ENCODE data around the gene PIK3R2.
A peak's percentile ranks its signal among the peaks of the same experiment; 100 is the strongest.

The PIK3R2 gene

DNA sequence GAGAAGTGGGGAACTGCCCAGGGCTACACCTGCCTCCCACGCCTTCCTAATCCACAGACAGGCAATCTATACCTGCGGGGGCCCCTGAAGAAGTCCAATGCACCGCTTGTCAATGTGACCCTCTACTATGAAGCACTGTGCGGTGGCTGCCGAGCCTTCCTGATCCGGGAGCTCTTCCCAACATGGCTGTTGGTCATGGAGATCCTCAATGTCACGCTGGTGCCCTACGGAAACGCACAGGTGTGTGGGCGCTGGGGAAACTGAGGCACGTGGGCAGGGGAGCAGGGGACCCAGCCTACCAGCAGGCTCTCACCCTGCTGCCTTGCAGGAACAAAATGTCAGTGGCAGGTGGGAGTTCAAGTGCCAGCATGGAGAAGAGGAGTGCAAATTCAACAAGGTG lies 22.0 kb downstream of the PIK3R2 start:
- DNase-seq, result no peak

DNA sequence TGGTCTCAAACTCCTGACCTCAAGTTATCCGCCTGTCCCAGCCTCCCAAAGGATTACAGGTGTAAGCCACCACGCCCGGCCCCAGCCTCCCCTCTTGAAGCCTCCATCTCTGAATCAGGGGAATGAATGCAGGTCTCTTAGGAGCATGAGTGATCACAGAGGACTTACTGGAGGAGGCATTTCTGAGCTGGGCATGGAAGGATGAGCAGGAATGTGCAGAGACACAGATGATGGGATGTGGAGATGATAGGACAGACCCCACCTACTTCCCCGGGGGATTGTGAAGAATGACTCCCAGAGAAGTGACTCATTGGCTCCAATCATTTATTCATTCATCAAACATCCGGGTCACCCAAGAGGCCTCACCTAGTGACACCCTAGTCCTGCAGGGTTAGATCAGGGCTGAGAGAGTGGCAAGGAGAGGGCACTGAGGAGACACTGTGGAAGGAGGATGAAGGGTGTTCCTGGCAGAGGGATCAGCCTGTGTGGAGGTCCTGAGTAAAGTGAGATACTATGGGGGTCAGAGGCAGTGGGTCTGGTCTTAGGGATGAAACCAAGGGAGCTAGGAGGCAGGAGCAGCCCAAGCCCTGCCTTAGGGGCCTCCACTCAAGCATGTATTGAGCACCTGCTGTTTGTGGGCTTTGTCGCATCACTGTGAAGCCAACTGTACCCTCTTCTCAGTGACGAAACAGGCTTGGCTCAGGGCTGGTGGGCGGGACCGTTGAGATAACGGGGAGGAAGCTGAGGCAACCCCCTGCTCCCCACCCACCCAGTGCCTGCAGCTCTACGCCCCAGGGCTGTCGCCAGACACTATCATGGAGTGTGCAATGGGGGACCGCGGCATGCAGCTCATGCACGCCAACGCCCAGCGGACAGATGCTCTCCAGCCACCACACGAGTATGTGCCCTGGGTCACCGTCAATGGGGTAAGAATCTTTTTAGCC lies 23.7 kb downstream of the PIK3R2 start:
- no peak for DNase-seq

DNA sequence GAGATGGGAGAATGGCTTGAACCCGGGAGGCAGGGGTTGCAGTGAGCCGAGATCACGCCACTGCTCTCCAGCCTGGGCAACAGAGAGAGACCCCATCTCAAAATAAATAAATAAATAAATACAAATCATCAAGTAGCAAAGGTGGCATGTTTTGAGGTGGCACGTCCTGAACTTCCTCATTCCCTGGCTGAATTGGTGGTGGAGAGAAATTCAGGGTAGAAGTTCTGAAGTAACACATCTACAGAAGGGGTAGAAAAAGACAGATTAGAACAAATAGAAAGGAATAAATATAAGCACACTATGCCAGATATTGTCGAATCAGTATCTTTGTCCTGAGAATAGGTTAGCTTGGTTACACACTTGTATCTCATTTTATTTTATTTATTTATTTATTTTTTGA lies 27.0 kb downstream of the PIK3R2 start:
- DNase-seq, result no peak

DNA sequence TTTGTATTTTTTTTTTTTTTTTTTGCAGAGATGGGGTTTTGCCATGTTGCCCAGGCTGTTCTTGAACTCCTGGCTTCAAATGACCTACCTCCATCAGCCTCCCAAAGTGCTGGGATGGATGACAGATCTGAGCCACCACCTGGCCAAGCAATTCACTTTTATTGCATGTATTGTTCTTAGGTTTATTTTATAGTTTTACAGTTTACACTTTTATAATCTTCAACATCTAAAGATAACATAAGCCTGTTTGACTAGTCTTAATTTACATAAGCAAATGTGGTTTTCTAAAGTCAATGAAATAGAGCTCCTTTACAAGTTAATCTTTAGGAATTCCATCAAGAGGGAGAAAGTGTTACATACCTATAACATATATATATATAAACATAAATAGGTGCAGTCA lies 30.6 kb downstream of the PIK3R2 start:
- no peak for DNase-seq

DNA sequence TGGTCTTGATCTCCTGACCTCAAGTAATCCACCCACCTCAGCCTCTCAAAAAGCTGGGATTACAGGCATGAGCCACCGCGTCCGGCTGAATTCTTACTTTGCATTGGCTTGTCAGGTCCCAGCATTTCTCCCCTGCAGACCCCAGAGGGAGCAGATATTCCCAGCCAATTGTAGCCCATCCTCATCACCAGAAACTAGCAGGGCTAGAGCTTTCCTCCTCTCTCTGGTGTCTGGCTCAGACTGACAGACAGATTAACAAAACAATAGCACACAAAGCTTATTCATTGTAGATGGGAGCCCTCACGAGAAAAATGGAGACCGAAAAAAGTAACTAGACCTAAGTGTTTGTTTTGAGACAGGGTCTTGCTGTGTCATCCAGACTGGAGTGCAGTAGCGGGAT lies 32.6 kb downstream of the PIK3R2 start:
- DNase-seq, result no peak

DNA sequence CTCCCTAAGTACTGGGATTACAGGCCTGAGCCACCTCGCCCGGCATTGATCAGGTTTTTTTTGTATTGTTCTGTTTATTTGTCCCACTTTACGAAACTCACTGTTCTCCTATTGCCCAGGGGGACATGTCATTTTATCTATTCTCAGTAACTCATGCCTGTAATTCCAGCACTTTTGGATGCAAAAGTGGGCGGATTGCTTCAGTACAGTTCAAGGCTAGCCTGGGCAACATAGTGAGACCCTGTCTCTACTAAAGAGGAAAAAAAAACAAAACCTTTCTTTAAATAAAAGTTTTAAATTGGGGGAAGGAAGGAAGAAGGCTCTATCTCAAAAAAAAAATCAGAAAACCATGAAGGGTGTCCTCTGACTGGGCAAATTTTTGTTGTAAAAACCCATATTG lies 37.3 kb downstream of the PIK3R2 start:
- no peak for DNase-seq

DNA sequence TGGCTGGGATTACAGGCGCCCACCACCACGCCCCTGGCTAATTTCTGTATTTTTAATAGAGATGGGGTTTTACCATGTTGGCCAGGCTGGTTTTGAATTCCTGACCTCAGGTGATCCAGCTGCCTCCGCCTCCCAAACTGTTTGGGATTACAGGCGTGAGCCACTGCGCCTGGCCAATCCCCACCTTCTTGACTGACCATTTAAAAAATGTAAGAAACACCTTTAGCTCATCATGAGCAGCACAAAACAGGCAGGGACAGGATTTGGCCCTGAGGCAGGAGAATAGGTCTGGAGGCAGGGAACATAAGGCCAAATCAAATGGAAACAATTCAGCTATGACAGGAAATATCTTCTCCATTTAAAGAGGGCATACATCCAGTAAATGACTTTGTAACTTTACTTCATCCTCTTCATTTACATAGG lies 38.7 kb downstream of the PIK3R2 start:
- DNase-seq, result no peak

DNA sequence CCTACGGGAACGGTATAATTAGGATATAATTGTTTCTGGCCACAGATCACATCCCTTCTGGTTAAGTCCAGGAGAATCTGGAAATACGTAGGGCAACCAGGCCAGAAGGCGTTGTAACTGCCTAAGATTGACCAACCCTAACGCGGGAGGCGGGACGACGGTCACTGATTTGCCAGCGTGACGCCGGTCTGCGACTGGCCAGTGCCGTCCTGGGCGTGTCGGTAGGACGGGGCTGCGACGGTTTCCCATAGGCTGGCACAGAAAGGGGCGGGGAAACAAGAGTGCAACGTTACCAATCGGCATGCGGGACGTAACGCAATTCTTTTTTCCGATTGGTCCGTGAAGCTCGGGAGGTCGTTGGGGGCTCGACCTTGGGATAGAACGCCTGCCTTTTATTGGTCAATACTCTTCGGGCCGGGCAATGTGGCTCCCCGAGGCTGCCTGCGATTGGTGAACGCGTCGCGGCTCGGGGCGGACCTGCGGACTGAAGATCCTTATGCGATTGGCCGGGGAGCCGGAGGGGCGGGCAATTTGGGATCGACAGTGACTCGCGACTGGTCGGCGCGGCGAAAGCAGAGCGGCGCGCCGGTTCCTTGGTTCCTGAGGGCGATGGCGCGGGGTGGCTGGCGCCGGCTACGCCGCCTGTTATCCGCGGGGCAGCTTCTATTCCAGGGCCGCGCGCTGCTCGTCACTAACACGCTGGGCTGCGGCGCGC lies 39.9 kb downstream of the PIK3R2 start, which contains the start of gene MPV17L2:
TSS of gene MPV17L2 (plus strand) at position 546 of the 715 bp plus-strand sequence. CDS start at position 610, 64 bp downstream.
- peak; percentile 100 for DNase-seq

DNA sequence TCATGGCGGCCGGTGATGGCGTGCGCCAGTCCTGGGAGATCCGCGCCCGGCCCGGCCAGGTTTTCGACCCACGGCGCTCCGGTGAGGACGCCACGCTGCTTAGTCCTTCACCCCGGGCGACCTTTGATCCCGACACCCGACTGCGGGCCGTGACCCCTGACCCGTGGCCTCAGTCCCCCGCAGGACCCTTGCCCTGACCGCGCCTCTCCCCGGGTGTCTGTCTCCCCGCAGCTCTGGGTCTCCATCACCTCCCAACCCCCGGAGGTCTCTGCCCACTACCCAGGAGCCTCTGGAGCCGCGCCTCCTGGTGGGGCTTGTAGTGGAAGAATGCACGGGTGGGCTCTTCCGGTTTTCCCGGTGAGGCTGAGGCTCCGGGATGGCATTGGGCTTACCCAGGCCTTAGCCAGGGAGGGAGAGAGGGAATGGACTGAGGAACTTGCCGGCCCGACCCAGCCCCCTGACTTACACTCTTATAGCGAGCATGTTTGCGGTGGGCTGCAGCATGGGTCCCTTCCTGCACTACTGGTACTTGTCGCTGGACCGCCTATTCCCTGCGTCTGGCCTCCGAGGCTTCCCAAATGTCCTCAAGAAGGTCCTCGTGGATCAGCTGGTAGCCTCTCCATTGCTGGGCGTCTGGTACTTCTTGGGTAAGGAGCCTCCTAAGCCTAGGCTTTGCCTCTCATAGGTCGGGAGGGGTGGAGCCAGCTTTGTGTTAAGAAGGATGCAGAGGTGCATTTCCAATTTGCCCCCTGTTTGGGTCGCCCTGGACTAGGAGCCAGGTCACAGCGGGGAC lies 40.6 kb downstream of the PIK3R2 start:
- DNase-seq, result no peak

DNA sequence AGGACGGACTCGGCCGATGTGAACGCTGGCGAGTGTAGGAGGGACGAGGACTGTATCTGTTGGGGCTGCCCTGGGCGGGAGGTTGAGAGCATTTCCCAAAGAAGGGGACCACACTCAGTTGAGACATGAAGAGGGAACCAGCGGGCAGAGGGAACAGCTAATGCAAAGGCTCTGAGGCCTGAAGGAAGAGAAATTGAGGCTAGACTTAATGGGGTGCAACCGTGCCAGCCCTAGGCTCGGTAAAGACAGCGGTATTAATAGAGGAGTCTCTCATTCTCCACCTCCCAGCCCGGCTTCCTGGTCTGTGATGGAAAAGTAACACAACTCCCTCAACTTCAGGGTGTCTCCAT lies 41.2 kb downstream of the PIK3R2 start:
- no peak for DNase-seq

DNA sequence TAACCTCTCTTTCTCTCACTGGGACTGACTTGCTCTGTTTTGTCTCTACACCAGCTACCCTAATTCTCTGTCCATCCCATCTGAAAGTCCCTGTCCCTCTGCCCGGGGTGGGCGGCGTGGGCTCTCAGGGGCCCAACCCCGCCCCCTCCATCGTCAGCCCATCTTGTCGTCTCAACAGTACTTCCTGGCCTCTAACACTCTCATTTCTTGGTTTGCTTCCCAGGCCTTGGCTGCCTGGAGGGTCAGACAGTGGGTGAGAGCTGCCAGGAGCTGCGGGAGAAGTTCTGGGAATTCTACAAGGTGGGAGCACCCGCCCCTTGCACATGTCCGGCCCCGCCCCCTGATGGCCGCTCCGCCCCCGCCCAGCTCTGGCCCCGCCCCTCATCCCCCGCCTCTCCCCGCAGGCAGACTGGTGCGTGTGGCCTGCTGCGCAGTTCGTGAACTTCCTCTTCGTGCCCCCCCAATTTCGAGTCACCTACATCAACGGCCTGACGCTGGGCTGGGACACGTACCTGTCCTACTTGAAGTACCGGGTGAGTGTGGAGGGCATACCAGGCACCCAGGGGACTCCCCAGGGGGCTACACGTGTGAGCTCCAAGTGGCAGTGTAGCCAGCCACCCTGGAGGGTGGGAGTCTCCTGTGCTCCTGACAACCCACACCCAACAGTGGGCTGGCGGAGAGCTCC lies 41.7 kb downstream of the PIK3R2 start:
- DNase-seq, result no peak

DNA sequence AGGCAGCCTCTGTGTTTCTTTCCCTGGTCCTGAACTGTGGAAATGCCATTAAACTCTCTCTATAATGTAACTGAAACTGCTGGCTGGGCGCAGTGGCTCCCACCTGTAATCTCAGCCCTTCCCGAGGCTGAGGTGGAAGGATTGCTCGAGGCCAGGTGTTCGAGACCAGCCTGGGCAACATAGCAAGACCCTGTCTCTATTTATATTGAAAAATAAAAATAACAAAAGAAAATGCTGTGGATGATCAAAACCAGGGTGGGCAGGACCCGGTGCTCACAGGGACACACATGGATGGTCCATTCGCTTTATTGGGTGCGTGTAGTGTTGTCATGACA lies 43.5 kb downstream of the PIK3R2 start:
- no peak for DNase-seq

DNA sequence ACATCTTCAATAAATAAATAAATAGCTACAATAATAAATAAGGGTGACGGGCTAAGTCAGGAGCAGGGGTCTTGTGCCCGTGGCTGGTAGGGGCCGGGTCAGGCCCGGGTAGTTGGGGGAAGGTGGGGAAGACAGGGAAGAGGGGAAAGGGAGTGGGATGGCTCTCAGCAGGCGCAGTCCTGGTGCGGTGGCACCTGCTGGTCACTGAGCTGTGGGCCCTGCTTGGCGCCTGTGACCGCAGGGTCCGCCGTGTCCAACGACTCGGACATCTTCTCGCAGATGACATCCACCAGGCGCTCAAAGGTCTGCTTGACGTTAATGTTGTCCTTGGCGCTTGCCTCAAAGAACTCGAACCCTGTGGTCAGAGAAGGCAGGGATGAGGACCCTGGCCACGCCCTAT lies 44.3 kb downstream of the PIK3R2 start:
- DNase-seq, result no peak

DNA sequence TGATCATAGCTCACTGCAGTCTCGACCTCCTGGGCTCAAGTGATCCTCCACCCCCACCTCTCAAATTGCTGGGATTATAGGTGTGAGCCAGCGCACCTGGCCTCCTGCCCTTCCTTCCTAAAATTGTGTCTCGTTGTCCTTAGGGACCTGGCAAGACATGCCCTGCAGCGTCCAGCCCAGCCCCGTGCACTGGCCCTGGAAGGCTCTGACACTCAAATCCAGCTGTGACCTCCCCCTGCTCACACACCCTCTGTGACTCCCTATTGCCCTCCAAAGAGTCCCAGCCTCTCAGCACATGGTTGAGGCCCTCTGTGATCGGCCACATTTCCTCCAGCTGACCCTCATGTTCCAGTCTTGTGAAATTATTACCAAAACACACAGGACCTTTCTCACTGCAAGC lies 45.0 kb downstream of the PIK3R2 start:
- no peak for DNase-seq

DNA sequence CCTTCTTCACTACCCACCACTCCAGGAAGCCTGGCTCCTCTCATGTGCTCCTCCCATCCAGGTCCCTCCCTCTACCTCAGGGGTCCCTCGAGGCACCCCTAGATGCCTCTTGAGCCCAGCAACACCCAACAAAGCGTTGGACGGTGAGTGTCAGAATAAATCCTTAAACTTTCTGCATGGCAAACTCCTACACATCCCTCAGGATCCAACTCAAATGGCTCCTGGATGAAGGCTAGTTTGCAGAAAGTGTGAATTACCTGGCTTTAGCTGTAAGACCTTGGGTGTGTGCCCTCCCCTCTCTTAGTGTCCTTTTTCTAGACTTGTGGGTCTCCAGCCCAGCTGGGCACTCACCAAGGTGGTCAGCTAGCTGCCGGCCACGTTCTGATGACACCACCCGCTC lies 45.4 kb downstream of the PIK3R2 start:
- no peak for DNase-seq

DNA sequence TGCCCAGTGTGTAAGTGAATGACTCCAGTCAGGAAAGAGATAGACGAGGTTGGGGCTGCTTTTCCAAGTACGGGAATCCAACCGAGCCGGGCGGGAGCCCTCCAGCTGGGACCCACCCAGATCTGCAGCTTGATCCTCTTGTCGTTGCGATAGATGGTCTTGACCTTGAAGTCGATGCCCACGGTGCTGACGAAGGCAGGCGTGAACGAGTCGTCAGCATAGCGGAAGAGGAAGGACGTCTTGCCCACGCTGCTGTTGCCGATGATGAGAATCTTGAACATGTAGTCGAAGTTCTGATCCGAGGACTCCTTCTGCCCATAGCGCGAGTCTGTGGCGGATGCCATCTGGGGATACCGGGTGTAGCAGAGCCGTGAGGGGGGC lies 49.4 kb downstream of the PIK3R2 start:
- no peak for DNase-seq

DNA sequence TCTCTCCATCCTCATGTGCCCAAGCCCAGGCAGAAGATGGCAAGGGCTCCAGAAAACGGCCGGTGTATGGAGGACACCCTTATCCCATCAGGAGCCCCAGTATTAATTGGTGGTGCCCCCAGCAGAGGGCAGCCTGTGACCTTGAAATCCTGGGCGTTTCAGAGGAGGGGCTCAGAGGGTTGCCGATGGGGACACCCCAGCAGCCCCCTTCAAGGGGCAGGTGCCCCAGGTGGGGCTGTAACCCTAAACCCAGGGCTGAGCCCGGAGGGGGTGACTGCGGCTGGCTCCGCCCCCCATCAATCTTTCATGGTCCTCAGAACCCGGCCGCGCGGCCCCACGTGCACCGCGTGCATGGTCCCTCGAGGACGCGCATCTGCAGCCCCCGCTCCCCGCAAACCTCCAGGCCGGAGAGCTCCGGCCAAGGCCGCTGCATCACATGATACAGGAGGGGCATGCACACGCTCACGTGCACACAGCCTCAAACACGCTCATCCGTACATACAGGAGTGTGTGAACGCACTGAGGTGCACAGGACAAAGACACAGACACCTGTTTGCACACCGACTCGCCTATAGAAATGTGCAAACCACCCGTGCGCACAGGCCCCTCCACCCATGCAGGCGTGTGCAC lies 49.9 kb downstream of the PIK3R2 start:
- DNase-seq, result no peak

DNA sequence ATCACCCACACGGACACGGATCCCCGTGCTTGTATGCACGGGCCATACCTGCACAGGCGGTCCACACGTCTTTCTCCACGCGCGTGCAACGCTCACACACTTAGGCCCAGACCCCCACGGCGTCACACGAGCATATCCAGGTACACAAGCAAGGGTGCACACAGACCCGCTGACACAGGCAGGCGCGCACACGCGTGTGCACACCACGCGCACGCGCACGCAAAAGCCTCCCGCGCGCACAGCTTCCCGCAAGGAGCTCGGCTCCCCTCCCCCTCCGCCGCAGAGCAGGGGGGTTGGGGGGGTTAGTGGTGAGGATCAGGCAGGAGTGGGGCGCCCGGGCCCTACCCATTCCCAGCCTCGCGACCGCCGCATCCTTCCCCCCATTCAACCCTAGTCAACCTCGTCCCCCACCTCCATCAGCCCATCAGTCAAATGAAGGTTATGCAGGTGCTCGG lies 50.5 kb downstream of the PIK3R2 start:
- DNase-seq, result no peak

DNA sequence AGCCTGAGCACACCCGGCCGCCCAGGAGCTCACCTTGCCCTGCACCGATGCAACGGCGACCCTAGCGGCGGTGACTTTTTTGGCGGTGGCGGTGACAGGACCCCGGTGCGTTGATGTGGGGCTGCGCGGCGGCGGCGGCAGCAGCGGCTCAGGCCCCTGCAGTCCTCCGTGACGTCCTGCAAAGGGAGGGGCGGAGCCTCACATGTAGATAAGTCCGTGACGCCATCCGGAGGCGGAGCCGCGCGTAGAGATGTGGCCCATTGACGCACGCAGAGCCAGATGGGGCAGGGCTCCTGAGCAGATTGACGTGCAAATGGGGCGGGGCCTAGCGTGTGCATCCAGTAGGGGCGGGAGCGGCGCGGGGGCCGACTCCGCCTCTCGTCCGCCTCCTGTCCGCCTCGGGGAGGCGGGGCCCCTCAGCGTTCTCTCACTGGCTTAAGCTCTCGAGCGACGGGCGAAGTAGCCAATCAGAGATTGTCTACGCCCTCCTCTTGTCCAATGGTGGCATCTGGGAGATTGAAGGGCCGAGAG lies 51.0 kb downstream of the PIK3R2 start, which contains the start of gene RAB3A:
TSS of gene RAB3A (minus strand) at position 180 of the 531 bp plus-strand sequence. CDS start 1,302 bp downstream, outside the sequence.
- peak; percentile 100 for DNase-seq

DNA sequence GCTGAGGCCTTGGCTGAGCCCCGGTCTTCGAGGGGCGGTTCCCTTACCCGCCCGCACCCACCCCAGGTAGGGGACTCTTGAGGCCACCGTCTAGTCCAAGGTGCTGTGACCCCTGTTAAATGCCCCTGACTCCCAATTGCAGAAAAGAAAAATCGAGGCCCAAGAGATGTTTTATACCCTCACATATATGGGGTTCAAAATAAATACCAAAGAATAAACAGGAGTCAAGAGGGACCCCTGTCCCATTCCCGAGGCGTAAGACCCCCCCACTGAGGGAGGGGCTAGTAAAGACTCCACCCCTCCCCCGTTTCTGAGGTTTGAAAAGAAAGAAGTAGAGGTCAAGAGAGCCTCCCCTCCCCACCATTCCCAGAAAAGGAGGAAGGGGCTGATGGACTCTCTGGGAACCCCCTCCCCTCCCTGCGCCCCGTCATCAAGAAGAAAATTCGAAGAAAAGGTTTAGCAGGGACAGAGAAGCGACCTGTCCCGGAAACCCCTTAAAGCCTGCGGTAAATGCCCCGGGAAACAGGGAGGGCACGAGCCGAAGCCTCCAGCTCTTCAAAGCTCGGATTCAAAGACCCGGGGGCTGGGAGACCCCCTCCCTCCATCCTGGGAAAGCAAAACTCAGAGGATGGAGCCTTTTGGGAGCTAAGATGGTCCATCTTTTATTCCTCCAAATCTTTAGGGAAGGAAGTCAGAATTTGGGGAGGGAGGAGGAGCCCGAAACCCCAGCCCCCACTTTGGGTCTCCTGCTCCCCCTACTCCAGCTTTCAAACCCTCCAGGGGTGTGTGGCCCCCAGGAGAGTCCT lies 51.6 kb downstream of the PIK3R2 start:
- DNase-seq, result no peak
